Ascending aorta (tissue), 2 donors: Measurements from ENCODE around the gene TRPM7. TPM values are rescaled to one million over a fixed set of nuclear protein-coding genes. Genes with fewer than 3 reads are reported as not detected.

ENCODE experiments used
- DNase-seq, 2 donors: peaks; one replicate each; pipeline ENCODE4 v3.0.0-alpha.2; 2019; ENCODE audit warnings: low spot score in 2 of 2
- H3K27ac ChIP-seq, 2 donors: fragments of 200-600 bp; sonication (generic); one replicate each; pipeline ENCODE4 v1.5.1; 2016 to 2017; ENCODE audit warnings: mild to moderate bottlenecking in 1 of 2
- H3K27me3 ChIP-seq: fragments of 200-600 bp; sonication (generic); one replicate; pipeline ENCODE4 v1.5.1; 2017
- H3K36me3 ChIP-seq, 2 donors: fragments of 200-600 bp; sonication (generic); one replicate each; pipeline ENCODE4 v1.5.1; 2016
- H3K4me1 ChIP-seq, 2 donors: fragments of 200-600 bp; sonication (generic); one replicate each; pipeline ENCODE4 v1.5.1; 2016 to 2017; ENCODE audit warnings: mild to moderate bottlenecking in 1 of 2
- H3K4me3 ChIP-seq, 2 donors: fragments of 200-600 bp; sonication (generic); one replicate each; pipeline ENCODE4 v1.5.1; 2016 to 2017; ENCODE audit warnings: mild to moderate bottlenecking in 1 of 2
- H3K9me3 ChIP-seq, 2 donors: fragments of 200-600 bp; sonication (generic); one replicate each; pipeline ENCODE4 v1.5.1; 2016
- intact Hi-C: fragments of 100-400 bp; cut with DNase I; formaldehyde crosslinking; loops from one replicate; pipeline ENCODE4 v1.15.1; 2023
- total RNA-seq: library from RNA; depleted of rRNA; stranded (reverse); fragments of >200 nt; gene quantifications from one replicate; pipeline ENCODE4 v1.1.0, GENCODE V29; 2016
- TF ChIP-seq, protein P1 (sequence below), 3 experiments: fragments of 200-600 bp in 2 of 3; fragments of 450-650 bp in 1 of 3; sonication (generic) in 2 of 3; IDR thresholded peaks; one replicate each; pipeline ENCODE4 v1.5.1; 2016 to 2019; ENCODE audit warnings: antibody characterized with exemption in 3 of 3, mild to moderate bottlenecking in 1 of 3, moderate library complexity in 1 of 3

TRPM7 gene
- total RNA-seq, 1 donor from 2014 or later: 24.1 TPM

DNA sequence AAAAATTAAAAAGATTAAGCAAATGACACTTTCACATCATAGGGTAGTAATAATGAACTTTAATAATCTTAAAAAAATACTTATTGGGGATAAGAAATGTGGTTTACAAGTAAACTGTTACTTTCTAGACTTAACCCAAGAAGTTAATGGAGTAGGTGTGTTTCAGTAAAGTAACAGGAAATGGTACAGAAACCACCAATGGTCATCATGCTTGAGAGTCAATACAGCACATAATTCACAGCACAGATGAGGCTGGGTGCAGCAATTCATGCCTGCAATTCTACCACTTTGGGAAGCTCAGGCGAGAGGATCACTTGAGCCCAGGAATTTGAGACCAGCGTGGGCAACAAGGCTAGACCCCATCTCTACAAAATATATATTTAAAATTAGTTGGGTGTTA lies 128.6 kb downstream of the TRPM7 start:
- Histone ChIP-seq H3K27me3 (no peaks in the 10 kb centered on the region), H3K9me3 (no peaks in the 10 kb centered on the region), H3K27ac (no peak overlapping the region), H3K4me3 (no peak overlapping the region), H3K36me3 (peaks cover 8 to 27% of the 10 kb centered on the region in 2 donors), H3K4me1 (no peaks in the 10 kb centered on the region)
- intact Hi-C loops: no loop called here
- no peak for DNase-seq
- TF ChIP-seq, protein P1, sequence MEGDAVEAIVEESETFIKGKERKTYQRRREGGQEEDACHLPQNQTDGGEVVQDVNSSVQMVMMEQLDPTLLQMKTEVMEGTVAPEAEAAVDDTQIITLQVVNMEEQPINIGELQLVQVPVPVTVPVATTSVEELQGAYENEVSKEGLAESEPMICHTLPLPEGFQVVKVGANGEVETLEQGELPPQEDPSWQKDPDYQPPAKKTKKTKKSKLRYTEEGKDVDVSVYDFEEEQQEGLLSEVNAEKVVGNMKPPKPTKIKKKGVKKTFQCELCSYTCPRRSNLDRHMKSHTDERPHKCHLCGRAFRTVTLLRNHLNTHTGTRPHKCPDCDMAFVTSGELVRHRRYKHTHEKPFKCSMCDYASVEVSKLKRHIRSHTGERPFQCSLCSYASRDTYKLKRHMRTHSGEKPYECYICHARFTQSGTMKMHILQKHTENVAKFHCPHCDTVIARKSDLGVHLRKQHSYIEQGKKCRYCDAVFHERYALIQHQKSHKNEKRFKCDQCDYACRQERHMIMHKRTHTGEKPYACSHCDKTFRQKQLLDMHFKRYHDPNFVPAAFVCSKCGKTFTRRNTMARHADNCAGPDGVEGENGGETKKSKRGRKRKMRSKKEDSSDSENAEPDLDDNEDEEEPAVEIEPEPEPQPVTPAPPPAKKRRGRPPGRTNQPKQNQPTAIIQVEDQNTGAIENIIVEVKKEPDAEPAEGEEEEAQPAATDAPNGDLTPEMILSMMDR (IDR thresholded peaks at IDR 0.05): no peak

DNA sequence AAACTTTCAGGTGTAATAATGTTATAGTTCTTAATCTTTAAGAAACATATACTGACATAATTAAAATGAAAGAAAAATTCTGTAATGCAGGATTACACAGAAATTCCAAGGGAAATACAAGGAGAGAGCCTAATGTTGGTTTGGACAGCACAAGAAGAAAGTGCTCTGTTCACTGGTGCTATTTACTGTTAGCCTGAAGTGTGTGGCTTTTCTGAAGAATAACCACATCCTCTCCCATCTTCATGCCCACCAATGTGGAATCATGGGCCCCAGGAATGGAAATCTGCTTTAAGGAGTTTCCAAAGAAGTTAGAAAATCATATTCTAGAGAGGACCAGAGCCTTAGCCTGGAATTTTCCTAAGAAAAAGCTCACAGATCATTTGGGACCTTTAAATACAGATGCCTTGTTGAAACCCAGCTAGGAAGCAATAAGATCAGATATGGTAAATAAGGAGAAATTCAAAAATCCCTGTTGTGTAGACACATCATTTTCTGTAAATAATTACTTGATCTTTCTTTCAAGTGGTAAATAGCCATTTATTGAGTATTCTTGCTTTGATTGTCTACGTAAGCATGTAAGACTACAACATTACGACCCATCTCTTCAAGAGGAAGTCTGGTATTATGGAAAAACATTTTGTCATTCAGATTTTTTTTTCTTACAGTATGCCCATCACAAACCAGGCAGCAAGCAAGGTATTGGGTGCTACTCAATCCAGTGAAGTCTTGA lies 129.8 kb downstream of the TRPM7 start:
- no peaks in the 10 kb centered on the region for H3K27me3 ChIP-seq
- intact Hi-C loops: no loop called here
- no peak overlapping the region for H3K4me3 ChIP-seq
- peaks cover 8 to 18% of the 10 kb centered on the region in 2 donors for H3K36me3 ChIP-seq
- TF ChIP-seq, protein P1 (IDR thresholded peaks at IDR 0.05): no peak
- no peaks in the 10 kb centered on the region for H3K4me1 ChIP-seq
- no peak for DNase-seq
- H3K9me3 ChIP-seq: no peaks in the 10 kb centered on the region
- no peak overlapping the region for H3K27ac ChIP-seq

DNA sequence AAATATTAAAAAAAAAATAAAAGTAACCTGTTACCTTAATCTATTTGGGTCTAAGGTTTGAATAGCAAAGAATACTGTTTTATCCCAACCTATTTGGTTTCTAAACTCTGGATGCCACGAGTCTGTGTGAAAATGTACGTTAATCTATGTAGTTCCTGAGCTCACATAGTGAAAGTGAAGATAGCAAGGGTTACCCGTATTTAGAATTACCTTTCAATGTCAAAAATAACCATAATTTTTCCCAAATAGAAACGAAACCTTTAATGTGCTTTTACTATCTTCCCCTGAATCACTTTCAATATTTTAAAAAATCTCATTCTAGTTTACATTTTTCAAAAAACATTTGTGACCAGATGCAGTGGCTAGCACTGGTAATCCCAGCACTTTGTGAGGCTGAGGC lies 134.4 kb downstream of the TRPM7 start:
- H3K4me3 ChIP-seq: no peak overlapping the region
- H3K36me3 ChIP-seq: no peaks in the 10 kb centered on the region
- H3K27ac ChIP-seq: no peak overlapping the region
- intact Hi-C loops: no loop called here
- no peak for DNase-seq
- H3K27me3 ChIP-seq: no peaks in the 10 kb centered on the region
- no peaks in the 10 kb centered on the region for H3K4me1 ChIP-seq
- no peaks in the 10 kb centered on the region for H3K9me3 ChIP-seq
- TF ChIP-seq, protein P1 (IDR thresholded peaks at IDR 0.05): no peak

DNA sequence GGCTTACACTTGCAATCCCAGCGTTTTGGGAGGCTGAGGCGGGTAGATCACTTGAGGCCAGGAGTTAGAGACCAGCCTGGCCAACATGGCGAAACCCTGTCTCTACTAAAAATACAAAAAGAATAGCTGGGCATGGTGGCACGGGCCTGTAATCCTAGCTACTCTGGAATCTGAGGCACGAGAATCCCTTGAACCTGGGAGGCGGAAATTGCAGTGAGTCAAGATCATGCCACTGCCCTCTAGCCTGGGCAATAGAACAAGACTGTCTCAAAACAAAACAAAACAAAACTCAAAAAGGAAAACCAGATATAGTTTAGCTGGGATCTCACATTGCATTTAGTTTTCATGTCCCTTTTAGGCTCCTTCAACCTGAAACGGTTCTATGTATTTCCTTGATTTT lies 137.3 kb downstream of the TRPM7 start:
- TF ChIP-seq, protein P1 (IDR thresholded peaks at IDR 0.05): no peak
- intact Hi-C loops: no loop called here
- no peaks in the 10 kb centered on the region for H3K9me3 ChIP-seq

DNA sequence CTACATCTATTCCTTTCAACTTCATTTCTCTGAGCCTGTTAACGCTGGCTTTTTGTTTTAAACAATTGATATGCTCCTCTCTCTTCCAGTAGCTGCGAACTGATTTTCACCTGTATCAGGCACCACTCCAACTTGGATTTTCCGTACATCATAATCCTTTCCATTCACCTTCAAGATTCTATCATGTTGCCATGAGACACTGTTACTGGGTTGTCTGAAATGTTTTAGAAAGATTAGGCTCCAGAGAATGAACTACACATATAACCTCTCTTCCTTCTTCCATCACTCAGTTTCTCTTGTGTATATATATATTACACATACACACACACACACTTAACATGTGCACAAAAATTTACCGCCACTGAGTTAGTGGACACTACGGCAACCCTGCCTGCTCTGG lies 140.0 kb downstream of the TRPM7 start, which contains the start of gene USP50:
Gene USP50, minus strand, starts transcription at position 101 of the 400 bp plus-strand sequence. CDS start 141 bp downstream, outside the sequence.
- Histone ChIP-seq H3K9me3 (no peaks in the 10 kb centered on the region), H3K27ac (no peak within 1 kb of the TSS), H3K4me1 (no peaks in the 10 kb centered on the region), H3K36me3 (no peaks in the 10 kb centered on the region), H3K27me3 (no peaks in the 10 kb centered on the region), H3K4me3 (no peak within 1 kb of the TSS)
- intact Hi-C loops: no loop called here
- TF ChIP-seq, protein P1 (IDR thresholded peaks at IDR 0.05): no peak
- no peak for DNase-seq

More for the DNA sequence above, 137.3 kb downstream of the TRPM7 start:
- Histone ChIP-seq H3K27ac (no peak overlapping the region), H3K4me1 (no peaks in the 10 kb centered on the region), H3K4me3 (no peak overlapping the region), H3K36me3 (no peaks in the 10 kb centered on the region), H3K27me3 (no peaks in the 10 kb centered on the region)
- no peak for DNase-seq
